GM12878 (cell line): ENCODE measurements around the gene TMEM225B. TPM values are rescaled to one million over a fixed set of nuclear protein-coding genes. Genes with fewer than 3 reads are reported as not detected.

ENCODE experiments used
- ATAC-seq: fragments of 200-7000 bp; cut with Tn5 transposase; 3 replicates; pipeline ENCODE4 v1.9.1; 2020; ENCODE audit warnings: mild to moderate bottlenecking, moderate library complexity
- BruUV-seq: library from RNA; stranded (reverse); fragments of 400-500 nt; replicated peaks from 2 replicates; lab custom pipeline; 2021; lab: Mats Ljungman, UMichigan
- CTCF ChIA-PET: fragments of 300-600 bp; sonication (Branson Sonifier 250); formaldehyde crosslinking; extraction: SDS; loops from one replicate; lab custom pipeline; 2021; ENCODE audit warnings: inconsistent platforms; lab: Yijun Ruan, JAX
- POLR2A ChIA-PET: fragments of 350-600 bp; formaldehyde crosslinking; extraction: SDS; loops from one replicate; lab custom pipeline; 2021; ENCODE audit warnings: inconsistent platforms; lab: Charles Lee
- RAD21 ChIA-PET: fragments of 300-600 bp; sonication (Branson Sonifier 250); formaldehyde crosslinking; loops from one replicate; lab custom pipeline; 2023; ENCODE audit warnings: antibody characterized with exemption; ENCODE audit not compliant: unreplicated experiment; lab: Charles Lee
- SMC1A ChIA-PET: fragments of 300-600 bp; sonication (Branson Sonifier 250); formaldehyde crosslinking; loops from one replicate; lab custom pipeline; 2023; ENCODE audit not compliant: unreplicated experiment, uncharacterized antibody; lab: Charles Lee
- DNase-seq: peaks from one replicate; pipeline ENCODE4 v3.0.0-alpha.2; 2011; ENCODE audit warnings: low read depth, low spot score
- FAIRE-seq: peaks from 3 replicates; lab custom pipeline; 2011; peaks lifted over from hg19 to GRCh38; lab: Jason Lieb, UNC
- H2AFZ ChIP-seq: 2 replicates; pipeline ENCODE4 v1.6.0; 2011; ENCODE audit warnings: low read depth, low read length, control low read depth; ENCODE audit not compliant: control insufficient read depth
- H3K27ac ChIP-seq: 2 replicates; pipeline ENCODE4 v1.5.1; 2011; ENCODE audit warnings: control low read depth; ENCODE audit not compliant: control insufficient read depth, insufficient read depth
- H3K27me3 ChIP-seq, 2 experiments: replicated peaks in 1 of 2; 2 replicates each; pipeline versions ENCODE4 v1.6.0 to v1.6.1; 2011; ENCODE audit warnings: low read length in 1 of 2; ENCODE audit not compliant: control insufficient read depth in 2 of 2, insufficient read depth in 2 of 2
- H3K36me3 ChIP-seq, 2 experiments: 2 replicates each; pipeline ENCODE4 v1.5.1; 2011; ENCODE audit warnings: low read length in 1 of 2; ENCODE audit not compliant: control insufficient read depth in 2 of 2, insufficient read depth in 2 of 2
- H3K4me1 ChIP-seq: 2 replicates; pipeline ENCODE4 v1.6.1; 2011; ENCODE audit warnings: mild to moderate bottlenecking, low read length, moderate library complexity, mixed read lengths; ENCODE audit not compliant: control insufficient read depth, insufficient read depth
- H3K4me2 ChIP-seq: 2 replicates; pipeline ENCODE4 v1.6.0; 2011; ENCODE audit warnings: control low read depth; ENCODE audit not compliant: control insufficient read depth, insufficient read depth
- H3K4me3 ChIP-seq: fragments of 200-600 bp; sonication (generic); 2 replicates; pipeline ENCODE4 v1.5.1; 2016
- H3K79me2 ChIP-seq: 2 replicates; pipeline ENCODE4 v1.6.0; 2011; ENCODE audit warnings: low read length; ENCODE audit not compliant: control insufficient read depth, insufficient read depth
- H3K9ac ChIP-seq: 2 replicates; pipeline ENCODE4 v1.8.0; 2011; ENCODE audit warnings: low read length, control low read depth, mixed read lengths; ENCODE audit not compliant: control insufficient read depth, insufficient read depth
- H3K9me3 ChIP-seq: replicated peaks from 3 replicates; pipeline ENCODE4 v1.5.1; 2011; ENCODE audit warnings: mild to moderate bottlenecking, low read length; ENCODE audit not compliant: control insufficient read depth, insufficient read depth
- H4K20me1 ChIP-seq: 2 replicates; pipeline ENCODE4 v1.6.0; 2011; ENCODE audit not compliant: control insufficient read depth, insufficient read depth
- E2F8 ChIP-seq: fragments of 450-650 bp; IDR thresholded peaks from 2 replicates; pipeline ENCODE4 v1.6.1; 2018; ENCODE audit warnings: mild to moderate bottlenecking, low read depth, moderate library complexity; ENCODE audit not compliant: partially characterized antibody
- GABPA ChIP-seq: IDR thresholded peaks from 2 replicates; pipeline ENCODE4 v1.6.1; 2014; ENCODE audit warnings: antibody characterized with exemption, low read depth, mild to moderate bottlenecking, inconsistent platforms
- HDAC2 ChIP-seq: fragments of 200-600 bp; sonication (generic); IDR thresholded peaks from 2 replicates; pipeline ENCODE4 v1.6.1; 2017
- KAT2A ChIP-seq: conservative IDR thresholded peaks from 2 replicates; pipeline ENCODE4 v1.6.1; 2011; ENCODE audit warnings: low read depth, low read length; ENCODE audit not compliant: control insufficient read depth
- RCOR1 ChIP-seq: conservative IDR thresholded peaks from 2 replicates; pipeline ENCODE4 v1.6.1; 2012; ENCODE audit warnings: low read depth, low read length, improper control_type of control experiment
- SREBF2 ChIP-seq: IDR thresholded peaks from 2 replicates; pipeline ENCODE4 v1.6.1; 2012; ENCODE audit warnings: mild to moderate bottlenecking, low read length
- TCF12 ChIP-seq: IDR thresholded peaks from 2 replicates; pipeline ENCODE4 v1.6.1; 2011; ENCODE audit warnings: low read depth, mild to moderate bottlenecking, low read length
- ZBTB40 ChIP-seq: fragments of 450-650 bp; IDR thresholded peaks from 2 replicates; pipeline ENCODE4 v1.6.1; 2016; ENCODE audit warnings: mild to moderate bottlenecking, moderate library complexity, borderline replicate concordance
- ZNF687 ChIP-seq: fragments of 450-650 bp; IDR thresholded peaks from 2 replicates; pipeline ENCODE4 v1.6.1; 2017; ENCODE audit warnings: mild to moderate bottlenecking, moderate library complexity
- whole genome bisulfite sequencing: methylation state at CpG from one replicate; pipeline ENCODE4 v1.1.6; 2016; ENCODE audit warnings: low lambda C conversion rate; ENCODE audit not compliant: insufficient replicate concordance, insufficient coverage; ENCODE audit errors: missing lambda C conversion rate; 5-methylcytosine and 5-hydroxymethylcytosine counted together
- in situ Hi-C: fragments of 300-500 bp; cut with MboI; formaldehyde crosslinking; loops from 9 replicates; pipeline ENCODE4 v1.14.3; 2018; ENCODE audit warnings: mixed read lengths
- intact Hi-C: fragments of 100-400 bp; cut with micrococcal nuclease; formaldehyde crosslinking; loops from one replicate; pipeline ENCODE4 v1.14.2; 2022; ENCODE audit not compliant: unreplicated experiment
- polyA plus RNA-seq, 11 experiments: library from polyadenylated mRNA; depleted of rRNA in 4 of 11; unstranded in 6 of 11; stranded (reverse) in 5 of 11; fragments of >200 nt; fragmentation: Nextera tagmentation in 4 of 11; fragmentation: Illumina TruSeq in 1 of 11; extraction: Ambion mirVana in 4 of 11; extraction: Trizol in 1 of 11; gene quantifications; 1 replicate in 1 of 11; 2 replicates in 10 of 11; pipeline versions ENCODE4 v1.2.1 to v1.2.3, GENCODE V29; 2011 to 2016; ENCODE audit warnings: inconsistent platforms in 2 of 11, missing spikeins in 2 of 11, low read depth in 1 of 11
- total RNA-seq, 4 experiments: library from RNA; depleted of rRNA in 3 of 4; stranded (reverse); fragments of >200 nt in 3 of 4; fragmentation: Illumina TruSeq in 1 of 4; extraction: Trizol in 1 of 4; gene quantifications; 2 replicates each; pipeline versions ENCODE4 v1.2.1 to v1.2.3, GENCODE V29; 2013 to 2021

The TMEM225B gene
- total and polyA plus RNA-seq, 10 of the 15 experiments (the other 5 are each of a cell fraction or from before 2014, with no cell fraction given) = 0.22 to 1.9 (median 0.43) TPM

- Histone ChIP-seq H3K79me2 (peaks cover 46% of the 10 kb centered on the region), H3K4me1 (no peaks in the 10 kb centered on the region), H3K9me3 (no peaks in the 10 kb centered on the region), H3K9ac (peak within 1 kb of the TSS; percentile 98), H3K36me3 (peaks cover 9 to 18% of the 10 kb centered on the region in 2 experiments), H3K27ac (peak within 1 kb of the TSS; percentile 94), H2AFZ (peak within 1 kb of the TSS; percentile 90), H4K20me1 (no peaks in the 10 kb centered on the region), H3K4me3 (peak within 1 kb of the TSS; percentile 100), H3K4me2 (peak within 1 kb of the TSS; percentile 98), H3K27me3 (no peaks in the 10 kb centered on the region)
- in situ Hi-C loops = no loop called here
- FAIRE-seq = peak; percentile 59
- CTCF ChIA-PET = interaction anchor here (0.6 to 2.0 kb wide), 5 partner anchors 20 to 59 kb away, joined by 3 to 7 read pairs (median 3); partner anchors contain the start of genes ZNF394 and ZSCAN25
- ATAC-seq = peak; percentile 93
- BruUV-seq = no TSS peak
- SMC1A ChIA-PET = interaction anchor here (0.9 to 2.0 kb wide), 4 partner anchors 45 to 150 kb away, joined by 3 to 5 read pairs (median 3); partner anchors contain the start of genes BUD31, PDAP1, ZKSCAN5 and ZSCAN25
- POLR2A ChIA-PET = interaction anchor here (0.6 to 3.5 kb wide), 9 partner anchors 8 to 150 kb away, joined by 3 to 18 read pairs (median 5); partner anchors contain the start of genes BUD31, PDAP1, ZKSCAN5 and ZNF394
- WGBS = under 1% methylated on average over 67 of the region's 73 CpGs
- RAD21 ChIA-PET = interaction anchor here (0.7 to 2.1 kb wide), 4 partner anchors 54 to 361 kb away, joined by 3 to 10 read pairs (median 4); partner anchors contain the start of genes TRIM4, ZKSCAN5 and ZSCAN25
- peak; percentile 53 for DNase-seq
- intact Hi-C loops = loop anchor here (2.0 kb wide), 1 partner anchor 58 kb away; the partner anchor contains the start of gene ZNF394
- TF ChIP-seq E2F8 (peak; percentile 100), RCOR1 (peak; percentile 75; the same call in 1 of the 2 replicates), HDAC2 (no peak), TCF12 (peak; percentile 14; the same call in 1 of the 2 replicates), ZBTB40 (peak; percentile 86; the same call in 1 of the 2 replicates), ZNF687 (0 out of 2 replicates have a peak, but pooled peaks have one; percentile 35), GABPA (peak; percentile 86), SREBF2 (no peak), KAT2A (no peak)
Observed at GRCh38 chr7:99558306-99559174, 39.5 kb upstream of the TMEM225B start, which contains the start of gene ZNF655. ZNF655 (plus strand) TSS chr7:99558642; CDS start chr7:99560560, 1,918 bp downstream.
